SK-N-SH (cell line): ENCODE measurements around the gene SSTR4.

Source experiments
- EP300 ChIP-seq, 2 experiments: IDR thresholded peaks; 2 replicates each; pipeline versions ENCODE4 v1.4.0 to v1.6.1; 2012; ENCODE audit warnings: borderline replicate concordance in 1 of 2, low read depth in 1 of 2, low read length in 1 of 2
- FOXJ3 ChIP-seq: sonication (generic); formaldehyde crosslinking; IDR thresholded peaks from 2 replicates; pipeline ENCODE4 v1.5.1; 2020; ENCODE audit warnings: mild to moderate bottlenecking, missing genetic modification reagents
- NFIC ChIP-seq: IDR thresholded peaks from 2 replicates; pipeline ENCODE4 v1.4.0; 2012; ENCODE audit warnings: borderline replicate concordance
- TF ChIP-seq, protein P1 (sequence below): fragments of 150-350 bp; IDR thresholded peaks from 2 replicates; pipeline ENCODE4 v1.6.1; 2017; ENCODE audit warnings: antibody characterized with exemption, low read length, low read depth, borderline replicate concordance
- TF ChIP-seq, protein P2 (sequence below): fragments of 200-600 bp; sonication (generic); IDR thresholded peaks from 2 replicates; pipeline ENCODE4 v1.6.1; 2017; ENCODE audit warnings: antibody characterized with exemption, mild to moderate bottlenecking, moderate library complexity

DNA sequence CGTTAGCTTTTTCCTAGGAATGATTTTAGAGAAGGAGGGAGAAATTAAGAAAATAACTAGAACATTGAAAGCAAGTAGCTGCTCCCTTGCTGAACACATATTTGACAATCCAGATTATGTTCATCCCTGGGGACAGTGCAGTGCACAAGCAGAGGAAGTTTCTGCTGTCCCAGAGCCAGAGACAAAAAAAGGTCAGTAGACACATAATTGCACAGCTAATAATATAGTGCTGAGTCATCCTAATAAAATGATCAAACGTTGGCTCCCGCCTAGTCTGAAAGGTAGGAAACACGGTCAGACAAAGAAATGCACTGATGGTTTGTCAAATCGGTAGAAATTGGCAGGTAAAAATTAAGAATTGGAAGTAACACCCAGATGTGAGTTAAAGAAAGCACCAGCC lies 21.7 kb upstream of the SSTR4 start:
- TF ChIP-seq, protein P1, sequence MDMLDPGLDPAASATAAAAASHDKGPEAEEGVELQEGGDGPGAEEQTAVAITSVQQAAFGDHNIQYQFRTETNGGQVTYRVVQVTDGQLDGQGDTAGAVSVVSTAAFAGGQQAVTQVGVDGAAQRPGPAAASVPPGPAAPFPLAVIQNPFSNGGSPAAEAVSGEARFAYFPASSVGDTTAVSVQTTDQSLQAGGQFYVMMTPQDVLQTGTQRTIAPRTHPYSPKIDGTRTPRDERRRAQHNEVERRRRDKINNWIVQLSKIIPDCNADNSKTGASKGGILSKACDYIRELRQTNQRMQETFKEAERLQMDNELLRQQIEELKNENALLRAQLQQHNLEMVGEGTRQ = no peak
- TF ChIP-seq, protein P2, sequence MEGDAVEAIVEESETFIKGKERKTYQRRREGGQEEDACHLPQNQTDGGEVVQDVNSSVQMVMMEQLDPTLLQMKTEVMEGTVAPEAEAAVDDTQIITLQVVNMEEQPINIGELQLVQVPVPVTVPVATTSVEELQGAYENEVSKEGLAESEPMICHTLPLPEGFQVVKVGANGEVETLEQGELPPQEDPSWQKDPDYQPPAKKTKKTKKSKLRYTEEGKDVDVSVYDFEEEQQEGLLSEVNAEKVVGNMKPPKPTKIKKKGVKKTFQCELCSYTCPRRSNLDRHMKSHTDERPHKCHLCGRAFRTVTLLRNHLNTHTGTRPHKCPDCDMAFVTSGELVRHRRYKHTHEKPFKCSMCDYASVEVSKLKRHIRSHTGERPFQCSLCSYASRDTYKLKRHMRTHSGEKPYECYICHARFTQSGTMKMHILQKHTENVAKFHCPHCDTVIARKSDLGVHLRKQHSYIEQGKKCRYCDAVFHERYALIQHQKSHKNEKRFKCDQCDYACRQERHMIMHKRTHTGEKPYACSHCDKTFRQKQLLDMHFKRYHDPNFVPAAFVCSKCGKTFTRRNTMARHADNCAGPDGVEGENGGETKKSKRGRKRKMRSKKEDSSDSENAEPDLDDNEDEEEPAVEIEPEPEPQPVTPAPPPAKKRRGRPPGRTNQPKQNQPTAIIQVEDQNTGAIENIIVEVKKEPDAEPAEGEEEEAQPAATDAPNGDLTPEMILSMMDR = no peak
- TF ChIP-seq NFIC (no peak), FOXJ3 (no peak), EP300 (IDR thresholded peaks at IDR 0.05; ENCODE audit: borderline replicate concordance in 1 of 2, low read depth in 1 of 2, low read length in 1 of 2) (no peak)
